ENCODE results near the gene BMP3.

GRCh38 chr4:81060587-81061343, 30.3 kb downstream of the BMP3 start:
- TF ChIP-seq CTCF (IDR thresholded peaks at IDR 0.05; ENCODE audit: extremely low read depth in 1 of 2, insufficient read depth in 1 of 2, low read depth in 1 of 2, low read length in 2 of 2), result no peak
- TF ChIP-seq POLR2AphosphoS5 (IDR thresholded peaks at IDR 0.05; ENCODE audit: insufficient read depth, low read depth, low read length), result no peak

Measured in endothelial cell of umbilical vein (primary cell).